Thyroid gland (tissue), 4 donors: ENCODE measurements around the gene RBM19. TPM values are rescaled to one million over a fixed set of nuclear protein-coding genes. Genes with fewer than 3 reads are reported as not detected.

Experiments
- DNase-seq, 2 donors: peaks; one replicate each; pipeline ENCODE4 v3.0.0-alpha.2; 2019
- H3K27ac ChIP-seq, 3 donors: fragments of 200-600 bp; sonication (generic); 1 replicate in 2 of 3; 2 replicates in 1 of 3; pipeline ENCODE4 v1.5.1; 2016 to 2019; ENCODE audit warnings: mild to moderate bottlenecking in 1 of 3, moderate library complexity in 1 of 3
- H3K27me3 ChIP-seq: fragments of 200-600 bp; sonication (generic); one replicate; pipeline ENCODE4 v1.5.1; 2019
- H3K36me3 ChIP-seq, 2 donors: fragments of 200-600 bp; sonication (generic); one replicate each; pipeline ENCODE4 v1.5.1; 2016 to 2019
- H3K4me1 ChIP-seq, 2 donors: fragments of 200-600 bp; sonication (generic); one replicate each; pipeline ENCODE4 v1.5.1; 2017 to 2019
- H3K4me3 ChIP-seq, 3 donors: fragments of 200-600 bp; sonication (generic); replicated peaks in 1 of 3; 1 replicate in 2 of 3; 2 replicates in 1 of 3; pipeline ENCODE4 v1.5.1; 2016; ENCODE audit warnings: mild to moderate bottlenecking in 1 of 3
- H3K9me3 ChIP-seq: fragments of 200-600 bp; sonication (generic); one replicate; pipeline ENCODE4 v1.5.1; 2017
- POLR2A ChIP-seq, 2 donors: fragments of 450-650 bp; IDR thresholded peaks; one replicate each; pipeline ENCODE4 v1.6.1; 2017; ENCODE audit warnings: antibody characterized with exemption in 2 of 2, mild to moderate bottlenecking in 2 of 2, moderate library complexity in 1 of 2
- WGBS, 2 donors: methylation state at CpG; one replicate each; pipeline ENCODE4 v1.1.5; 2017; 5-methylcytosine and 5-hydroxymethylcytosine counted together
- intact Hi-C: fragments of 100-400 bp; cut with DNase I; formaldehyde crosslinking; loops from one replicate; pipeline ENCODE4 v1.15.1; 2023
- total RNA-seq, 4 donors: library from RNA; depleted of rRNA; stranded (reverse); fragments of >200 nt; gene quantifications; one replicate each; pipeline ENCODE4 v1.2.3, GENCODE V29; 2016
- TF ChIP-seq, protein P1 (sequence below), 6 experiments: fragments of 200-600 bp in 3 of 6; fragments of 450-650 bp in 3 of 6; sonication (generic) in 3 of 6; IDR thresholded peaks; one replicate each; pipeline ENCODE4 v1.5.1; 2016 to 2019; ENCODE audit warnings: antibody characterized with exemption in 6 of 6, mild to moderate bottlenecking in 2 of 6, inconsistent platforms in 1 of 6, moderate library complexity in 1 of 6

RBM19 gene
- total RNA-seq, 4 donors from 2014 or later = 27.3 to 40.6 (median 36.1) TPM

DNA sequence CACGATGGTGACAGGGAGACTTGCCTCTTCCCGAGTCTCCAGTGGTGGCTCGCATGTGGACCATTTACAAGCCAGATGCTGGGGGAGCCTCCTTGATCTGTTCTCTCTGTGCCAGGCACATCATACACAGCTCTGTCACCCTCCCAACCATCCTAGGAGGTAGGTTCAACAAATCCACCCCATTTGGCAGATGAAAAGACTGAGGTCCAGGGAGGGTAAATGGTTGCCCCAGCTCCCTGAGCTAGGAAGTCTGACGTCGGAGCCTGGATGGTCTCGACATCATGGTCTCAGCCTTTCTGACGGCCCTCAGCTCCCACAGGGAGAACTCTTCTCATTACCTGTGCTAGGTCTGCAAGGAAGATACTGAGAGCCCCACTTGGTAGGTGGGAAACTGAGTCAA is 189.6 kb downstream of the RBM19 start:
- no peak for DNase-seq
- no peak overlapping the region for H3K27ac ChIP-seq
- 88 to 90% methylated on average over 7 of the region's 7 CpGs for WGBS, 2 donors
- TF ChIP-seq, protein P1, sequence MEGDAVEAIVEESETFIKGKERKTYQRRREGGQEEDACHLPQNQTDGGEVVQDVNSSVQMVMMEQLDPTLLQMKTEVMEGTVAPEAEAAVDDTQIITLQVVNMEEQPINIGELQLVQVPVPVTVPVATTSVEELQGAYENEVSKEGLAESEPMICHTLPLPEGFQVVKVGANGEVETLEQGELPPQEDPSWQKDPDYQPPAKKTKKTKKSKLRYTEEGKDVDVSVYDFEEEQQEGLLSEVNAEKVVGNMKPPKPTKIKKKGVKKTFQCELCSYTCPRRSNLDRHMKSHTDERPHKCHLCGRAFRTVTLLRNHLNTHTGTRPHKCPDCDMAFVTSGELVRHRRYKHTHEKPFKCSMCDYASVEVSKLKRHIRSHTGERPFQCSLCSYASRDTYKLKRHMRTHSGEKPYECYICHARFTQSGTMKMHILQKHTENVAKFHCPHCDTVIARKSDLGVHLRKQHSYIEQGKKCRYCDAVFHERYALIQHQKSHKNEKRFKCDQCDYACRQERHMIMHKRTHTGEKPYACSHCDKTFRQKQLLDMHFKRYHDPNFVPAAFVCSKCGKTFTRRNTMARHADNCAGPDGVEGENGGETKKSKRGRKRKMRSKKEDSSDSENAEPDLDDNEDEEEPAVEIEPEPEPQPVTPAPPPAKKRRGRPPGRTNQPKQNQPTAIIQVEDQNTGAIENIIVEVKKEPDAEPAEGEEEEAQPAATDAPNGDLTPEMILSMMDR (IDR thresholded peaks at IDR 0.05) = no peak
- TF ChIP-seq POLR2A (IDR thresholded peaks at IDR 0.05) = no peak
- no peaks in the 10 kb centered on the region for H3K27me3 ChIP-seq
- intact Hi-C loops = no loop called here
- no peaks in the 10 kb centered on the region for H3K9me3 ChIP-seq
- H3K4me3 ChIP-seq = no peak overlapping the region
- H3K36me3 ChIP-seq = no peaks in the 10 kb centered on the region
- no peaks in the 10 kb centered on the region for H3K4me1 ChIP-seq

DNA sequence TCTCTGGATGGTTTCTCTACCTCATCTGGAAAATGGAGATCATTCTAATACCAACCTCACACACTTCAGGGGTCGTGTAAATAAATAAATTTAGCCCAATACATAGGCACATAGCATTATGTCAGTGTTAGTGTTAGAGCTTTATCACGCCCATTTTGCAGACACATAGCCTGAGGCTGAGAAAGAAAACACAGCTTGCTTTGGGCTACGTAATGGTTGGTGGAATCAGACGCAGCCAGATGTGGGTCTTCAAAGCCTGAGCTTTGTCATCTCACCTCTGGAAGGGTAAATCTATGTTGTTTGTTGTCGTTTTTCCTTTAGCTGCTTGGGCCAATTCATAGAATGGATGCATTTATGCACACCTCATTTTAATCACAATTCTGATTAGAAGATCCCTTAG is 191.6 kb downstream of the RBM19 start:
- no peaks in the 10 kb centered on the region for H3K36me3 ChIP-seq
- DNase-seq = no peak
- H3K4me1 ChIP-seq = no peaks in the 10 kb centered on the region
- H3K27me3 ChIP-seq = no peaks in the 10 kb centered on the region
- WGBS, 2 donors = 76 to 81% methylated on average over 5 of the region's 5 CpGs
- intact Hi-C loops = no loop called here
- TF ChIP-seq POLR2A (IDR thresholded peaks at IDR 0.05) = no peak
- TF ChIP-seq, protein P1 (IDR thresholded peaks at IDR 0.05) = no peak
- no peaks in the 10 kb centered on the region for H3K9me3 ChIP-seq
- no peak overlapping the region for H3K4me3 ChIP-seq
- no peak overlapping the region for H3K27ac ChIP-seq

DNA sequence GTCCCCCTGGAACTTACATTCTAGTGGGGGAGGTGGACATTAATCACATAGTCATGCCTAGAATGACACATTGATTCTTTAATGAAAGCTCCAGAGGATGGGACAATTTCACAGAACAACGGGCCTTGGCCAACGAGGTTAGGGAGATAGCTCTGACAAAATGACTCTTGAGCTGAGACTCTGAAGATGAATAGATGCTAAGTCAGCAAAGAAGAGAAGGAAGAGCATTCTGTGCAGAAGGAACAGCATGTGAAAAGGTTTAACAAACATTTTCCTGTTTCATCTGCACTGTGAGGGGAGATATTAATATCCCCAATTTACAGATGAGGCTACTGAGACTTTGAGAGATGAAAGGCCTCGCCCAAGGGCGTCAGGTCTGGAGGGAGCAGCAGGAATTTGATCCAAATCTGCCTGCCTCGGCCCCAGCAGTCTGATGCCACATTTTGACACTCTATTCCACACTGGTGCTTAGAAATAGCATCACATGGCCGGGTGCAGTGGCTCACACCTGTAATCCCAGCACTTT is 193.6 kb downstream of the RBM19 start:
- Histone ChIP-seq H3K27me3 (no peaks in the 10 kb centered on the region), H3K4me3 (no peak overlapping the region), H3K27ac (no peak overlapping the region), H3K4me1 (no peaks in the 10 kb centered on the region), H3K9me3 (no peaks in the 10 kb centered on the region), H3K36me3 (no peaks in the 10 kb centered on the region)
- intact Hi-C loops = no loop called here
- no peak for DNase-seq
- 72 to 73% methylated on average over 6 of the region's 6 CpGs for WGBS, 2 donors
- TF ChIP-seq POLR2A (IDR thresholded peaks at IDR 0.05) = no peak
- TF ChIP-seq, protein P1 (IDR thresholded peaks at IDR 0.05) = no peak

DNA sequence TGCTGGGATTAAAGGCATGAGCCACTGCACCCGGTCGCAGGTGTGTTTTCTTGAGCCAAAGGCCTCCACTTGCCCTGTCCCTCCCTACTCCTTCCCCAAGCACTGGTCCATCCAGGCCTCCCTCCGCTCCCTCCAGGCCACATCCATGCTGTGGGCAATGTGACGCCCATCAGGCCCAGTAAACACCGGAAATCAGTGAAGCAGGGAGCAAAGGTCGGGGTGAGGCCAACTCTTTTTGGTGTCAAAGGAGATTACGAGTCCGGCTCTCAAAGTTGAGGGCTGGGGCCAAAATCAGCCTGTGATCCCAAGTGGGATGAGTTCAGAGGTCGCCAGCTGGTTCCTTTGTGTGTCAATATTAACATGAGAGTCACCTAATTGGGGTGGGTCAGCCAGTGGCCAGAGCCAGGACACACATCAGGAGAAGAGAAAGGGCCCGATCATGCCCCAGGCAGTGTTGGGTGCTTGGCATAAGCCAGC is 195.7 kb downstream of the RBM19 start:
- no peak overlapping the region for H3K27ac ChIP-seq
- H3K36me3 ChIP-seq = no peaks in the 10 kb centered on the region
- intact Hi-C loops = no loop called here
- TF ChIP-seq, protein P1 (IDR thresholded peaks at IDR 0.05) = no peak
- TF ChIP-seq POLR2A (IDR thresholded peaks at IDR 0.05) = no peak
- no peaks in the 10 kb centered on the region for H3K9me3 ChIP-seq
- no peak overlapping the region for H3K4me3 ChIP-seq
- DNase-seq = no peak
- no peaks in the 10 kb centered on the region for H3K27me3 ChIP-seq
- H3K4me1 ChIP-seq = no peaks in the 10 kb centered on the region
- 66 to 71% methylated on average over 10 of the region's 10 CpGs for WGBS, 2 donors

DNA sequence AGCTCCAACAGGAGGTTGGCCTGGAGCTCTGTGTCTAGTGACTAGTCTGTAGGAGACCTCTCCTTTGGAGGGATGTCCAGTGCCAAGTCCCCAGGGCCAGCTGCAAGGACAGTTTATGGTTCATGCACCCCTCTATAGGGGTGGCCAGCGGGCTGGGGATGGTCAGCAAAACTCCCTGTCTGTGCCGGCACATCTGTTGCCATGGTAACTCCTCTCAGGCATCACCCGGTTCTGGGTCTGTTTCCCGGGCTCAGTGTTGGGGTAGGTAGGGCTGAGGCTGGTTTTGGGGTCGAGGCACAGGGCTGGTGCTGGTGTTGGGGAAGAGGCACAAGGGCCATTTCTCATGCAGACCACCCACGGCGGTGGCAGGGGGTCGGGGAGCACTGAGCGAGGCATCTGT is 196.8 kb downstream of the RBM19 start:
- H3K4me1 ChIP-seq = no peaks in the 10 kb centered on the region
- H3K27me3 ChIP-seq = no peaks in the 10 kb centered on the region
- H3K27ac ChIP-seq = no peak overlapping the region
- no peak for DNase-seq
- intact Hi-C loops = no loop called here
- 63 to 67% methylated on average over 4 to 9 of the region's 9 CpGs for WGBS, 2 donors
- H3K4me3 ChIP-seq = no peak overlapping the region
- H3K9me3 ChIP-seq = no peaks in the 10 kb centered on the region
- TF ChIP-seq POLR2A (IDR thresholded peaks at IDR 0.05) = no peak
- TF ChIP-seq, protein P1 (IDR thresholded peaks at IDR 0.05) = no peak
- no peaks in the 10 kb centered on the region for H3K36me3 ChIP-seq
